HCT116 (cell line): Measurements from ENCODE around the gene CFC1. TPM values are rescaled to one million over a fixed set of nuclear protein-coding genes. Genes with fewer than 3 reads are reported as not detected.
"Not testable (repeated sequence)": the region's sequence is repeated elsewhere in the genome, so short reads cannot be mapped to it uniquely, and the experiment has no call there.

ENCODE experiments used
- ATAC-seq: fragments of 200-7000 bp; cut with Tn5 transposase; 2 replicates; pipeline ENCODE4 v1.9.1; 2020; ENCODE audit warnings: mild to moderate bottlenecking, moderate library complexity
- BruUV-seq: library from RNA; stranded (reverse); fragments of 400-500 nt; replicated peaks from 2 replicates; lab custom pipeline; 2021; lab: Mats Ljungman, UMichigan
- CTCF ChIA-PET: fragments of 300-600 bp; sonication (Branson Sonifier 250); formaldehyde crosslinking; loops from one replicate; lab custom pipeline; 2021; ENCODE audit warnings: antibody characterized with exemption; lab: Charles Lee
- POLR2A ChIA-PET: fragments of 300-600, 350-600 bp; sonication (Branson Sonifier 250); formaldehyde crosslinking; loops from one replicate; lab custom pipeline; 2021; ENCODE audit warnings: antibody characterized with exemption; lab: Charles Lee
- RAD21 ChIA-PET, 2 experiments: fragments of 300-600 bp; sonication (Branson Sonifier 250); formaldehyde crosslinking; loops; one replicate each; lab custom pipeline; 2023; ENCODE audit warnings: low total read pairs in 2 of 2; ENCODE audit not compliant: uncharacterized antibody in 2 of 2, unreplicated experiment in 2 of 2, low non-redundant PET in 1 of 2; lab: Charles Lee
- DNase-seq: peaks from one replicate; pipeline ENCODE4 v3.0.0-alpha.2; 2010; ENCODE audit warnings: low read depth, low spot score
- H2AFZ ChIP-seq: fragments of 200-600 bp; shearing (Covaris generic), sonication (generic); 2 replicates; pipeline ENCODE4 v1.6.1; 2017; ENCODE audit warnings: low read depth, mixed run types, mixed read lengths, antibody characterized with exemption, low read length; ENCODE audit not compliant: poor library complexity, severe bottlenecking
- H3K27ac ChIP-seq: 2 replicates; pipeline ENCODE4 v1.5.1; 2012; ENCODE audit warnings: low read depth, low read length
- H3K27me3 ChIP-seq: fragments of 200-600 bp; sonication (generic); 2 replicates; pipeline ENCODE4 v1.6.1; 2016; ENCODE audit warnings: mixed run types, low read length, mixed read lengths; ENCODE audit not compliant: insufficient read depth
- H3K36me3 ChIP-seq, 2 experiments: fragments of 200-500 bp in 1 of 2; fragments of 200-600 bp in 1 of 2; sonication (Bioruptor generic) in 1 of 2; sonication (generic) in 1 of 2; 2 replicates each; pipeline versions ENCODE4 v1.5.1 to v1.6.1; 2014 to 2016; ENCODE audit warnings: low read length in 2 of 2, inconsistent platforms in 1 of 2, mixed read lengths in 1 of 2, mixed run types in 1 of 2; ENCODE audit not compliant: insufficient read depth in 2 of 2, control insufficient read depth in 1 of 2
- H3K4me1 ChIP-seq, 2 experiments: fragments of 200-600 bp in 1 of 2; sonication (generic) in 1 of 2; 2 replicates each; pipeline versions ENCODE4 v1.5.1 to v1.6.1; 2012 to 2017; ENCODE audit warnings: low read length in 2 of 2, inconsistent platforms in 1 of 2, mild to moderate bottlenecking in 1 of 2, mixed read lengths in 1 of 2, mixed run types in 1 of 2, moderate library complexity in 1 of 2; ENCODE audit not compliant: insufficient read depth in 2 of 2, control insufficient read depth in 1 of 2
- H3K4me2 ChIP-seq: fragments of 200-600 bp; sonication (generic); 2 replicates; pipeline ENCODE4 v1.6.1; 2017; ENCODE audit warnings: mixed run types, low read length, mixed read lengths
- H3K4me3 ChIP-seq, 2 experiments: fragments of 200-600 bp in 1 of 2; sonication (generic) in 1 of 2; replicated peaks in 1 of 2; 2 replicates each; pipeline ENCODE4 v1.5.1; 2011 to 2016; ENCODE audit warnings: low read length in 2 of 2, control low read depth in 1 of 2, low read depth in 1 of 2, mild to moderate bottlenecking in 1 of 2, mixed read lengths in 1 of 2, mixed run types in 1 of 2
- H3K79me2 ChIP-seq: fragments of 200-600 bp; sonication (generic); 2 replicates; pipeline ENCODE4 v1.6.1; 2017; ENCODE audit warnings: mild to moderate bottlenecking, mixed run types, low read length, moderate library complexity, mixed read lengths; ENCODE audit not compliant: insufficient read depth
- H3K9ac ChIP-seq: fragments of 200-600 bp; sonication (generic); 2 replicates; pipeline ENCODE4 v1.6.1; 2016; ENCODE audit warnings: low read length, mixed read lengths
- H3K9me2 ChIP-seq: fragments of 200-600 bp; sonication (generic), shearing (Covaris generic); 2 replicates; pipeline ENCODE4 v1.6.1; 2017; ENCODE audit warnings: mixed run types, mild to moderate bottlenecking, moderate library complexity; ENCODE audit not compliant: insufficient read depth
- H3K9me3 ChIP-seq, 2 experiments: fragments of 200-500 bp in 1 of 2; fragments of 200-600 bp in 1 of 2; sonication (Bioruptor generic) in 1 of 2; sonication (generic) in 1 of 2; 2 replicates each; pipeline ENCODE4 v1.6.1; 2014 to 2017; ENCODE audit warnings: low read length in 2 of 2, mixed read lengths in 2 of 2, inconsistent platforms in 1 of 2, low read depth in 1 of 2, mild to moderate bottlenecking in 1 of 2, mixed run types in 1 of 2, moderate library complexity in 1 of 2; ENCODE audit not compliant: control insufficient read depth in 1 of 2, insufficient read depth in 1 of 2
- H4K20me1 ChIP-seq: fragments of 200-600 bp; sonication (generic), shearing (Covaris generic); 2 replicates; pipeline ENCODE4 v1.6.1; 2017; ENCODE audit warnings: mixed run types, mild to moderate bottlenecking, moderate library complexity; ENCODE audit not compliant: insufficient read depth
- intact Hi-C: fragments of 100-400 bp; cut with micrococcal nuclease; formaldehyde crosslinking; loops from 2 replicates; pipeline ENCODE4 v1.10.0; 2022
- total RNA-seq: library from RNA; stranded (reverse); gene quantifications from one replicate; pipeline ENCODE4 v1.2.1, GENCODE V29; 2021; ENCODE audit not compliant: unreplicated experiment

The CFC1 gene
- total RNA-seq, 1 experiment from 2014 or later: not detected

- not testable (repeated sequence) for BruUV-seq, ATAC-seq, H3K27ac ChIP-seq
Measured at GRCh38 chr2:130576209-130576784, 23.1 kb downstream of the CFC1 start.

GRCh38 chr2:130574230-130574629 is 25.1 kb downstream of the CFC1 start:
- H3K4me3 ChIP-seq, CTCF ChIA-PET, H4K20me1 ChIP-seq, H3K9me3 ChIP-seq, RAD21 ChIA-PET, BruUV-seq, H3K27me3 ChIP-seq, intact Hi-C loops, ATAC-seq, H3K4me2 ChIP-seq, H3K9ac ChIP-seq, H2AFZ ChIP-seq, H3K79me2 ChIP-seq, H3K27ac ChIP-seq, H3K36me3 ChIP-seq, POLR2A ChIA-PET, H3K9me2 ChIP-seq, DNase-seq, H3K4me1 ChIP-seq: not testable (repeated sequence)

More at GRCh38 chr2:130576209-130576784, 23.1 kb downstream of the CFC1 start:
- intact Hi-C loops, CTCF ChIA-PET, H3K4me1 ChIP-seq, POLR2A ChIA-PET, DNase-seq, H2AFZ ChIP-seq, H3K4me3 ChIP-seq, H3K9ac ChIP-seq, H4K20me1 ChIP-seq, RAD21 ChIA-PET, H3K79me2 ChIP-seq, H3K4me2 ChIP-seq, H3K36me3 ChIP-seq, H3K9me3 ChIP-seq, H3K27me3 ChIP-seq, H3K9me2 ChIP-seq: not testable (repeated sequence)

DNA sequence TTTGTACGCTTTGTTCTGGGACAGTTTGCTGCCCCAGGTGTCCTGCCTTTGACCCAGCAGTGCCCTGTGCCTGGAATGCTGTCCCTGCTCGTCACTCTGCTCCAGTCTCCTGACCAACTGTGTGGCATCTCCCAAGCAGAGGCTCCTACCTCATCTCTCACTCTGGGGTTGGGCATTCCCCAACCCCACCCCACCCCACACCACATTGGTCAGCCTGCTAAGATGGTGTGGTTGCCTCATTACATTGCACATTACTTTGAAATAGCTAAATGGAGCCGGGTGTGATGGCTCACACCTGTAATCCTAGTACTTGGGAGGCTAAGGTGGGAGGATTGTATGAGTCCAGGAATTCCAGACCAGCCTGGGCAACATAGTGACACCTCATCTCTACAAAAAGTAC is 27.4 kb downstream of the CFC1 start:
- H3K9me2 ChIP-seq, BruUV-seq, H4K20me1 ChIP-seq, DNase-seq, H3K79me2 ChIP-seq, H3K36me3 ChIP-seq, intact Hi-C loops, H3K4me3 ChIP-seq, POLR2A ChIA-PET, ATAC-seq, H3K27me3 ChIP-seq, H3K9me3 ChIP-seq, H3K4me2 ChIP-seq, H2AFZ ChIP-seq, H3K9ac ChIP-seq, CTCF ChIA-PET, H3K27ac ChIP-seq, RAD21 ChIA-PET, H3K4me1 ChIP-seq: not testable (repeated sequence)

DNA sequence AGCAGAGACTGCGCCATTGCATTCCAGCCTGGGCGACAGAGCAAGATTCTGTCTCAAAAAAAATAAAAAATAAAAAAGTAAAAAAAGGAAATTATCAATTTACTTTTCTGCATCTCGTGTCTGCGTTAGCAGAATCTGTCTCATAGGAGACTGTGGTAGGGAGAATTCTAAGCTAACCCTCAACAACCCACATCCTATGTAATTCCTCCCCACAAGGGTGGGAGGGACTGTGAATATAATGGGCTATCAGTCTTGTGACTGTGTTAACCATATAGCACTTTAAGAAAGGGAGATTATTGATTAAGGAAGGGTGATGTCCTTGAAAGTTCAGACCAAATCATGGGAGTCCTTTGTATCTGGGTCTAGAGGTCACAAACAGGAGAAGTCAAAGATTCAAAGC is 33.2 kb downstream of the CFC1 start:
- BruUV-seq, H2AFZ ChIP-seq, intact Hi-C loops, H3K36me3 ChIP-seq, RAD21 ChIA-PET, H3K4me1 ChIP-seq, H3K9ac ChIP-seq, H3K27ac ChIP-seq, H3K27me3 ChIP-seq, H4K20me1 ChIP-seq, CTCF ChIA-PET, H3K79me2 ChIP-seq, H3K4me2 ChIP-seq, DNase-seq, H3K4me3 ChIP-seq, H3K9me2 ChIP-seq, ATAC-seq, H3K9me3 ChIP-seq, POLR2A ChIA-PET: not testable (repeated sequence)
